Ramos (cell line): ENCODE results near the gene WDR37.
"Not testable (repeated sequence)": the region's sequence is repeated elsewhere in the genome, so short reads cannot be mapped to it uniquely, and the experiment has no call there.

ENCODE experiments used
- in situ Hi-C: fragments of 300-500 bp; cut with MboI; formaldehyde crosslinking; loops from one replicate; pipeline ENCODE4 v1.14.3; 2022; ENCODE audit warnings: low sequenced_read_pairs; ENCODE audit not compliant: unreplicated experiment

Gene WDR37

DNA sequence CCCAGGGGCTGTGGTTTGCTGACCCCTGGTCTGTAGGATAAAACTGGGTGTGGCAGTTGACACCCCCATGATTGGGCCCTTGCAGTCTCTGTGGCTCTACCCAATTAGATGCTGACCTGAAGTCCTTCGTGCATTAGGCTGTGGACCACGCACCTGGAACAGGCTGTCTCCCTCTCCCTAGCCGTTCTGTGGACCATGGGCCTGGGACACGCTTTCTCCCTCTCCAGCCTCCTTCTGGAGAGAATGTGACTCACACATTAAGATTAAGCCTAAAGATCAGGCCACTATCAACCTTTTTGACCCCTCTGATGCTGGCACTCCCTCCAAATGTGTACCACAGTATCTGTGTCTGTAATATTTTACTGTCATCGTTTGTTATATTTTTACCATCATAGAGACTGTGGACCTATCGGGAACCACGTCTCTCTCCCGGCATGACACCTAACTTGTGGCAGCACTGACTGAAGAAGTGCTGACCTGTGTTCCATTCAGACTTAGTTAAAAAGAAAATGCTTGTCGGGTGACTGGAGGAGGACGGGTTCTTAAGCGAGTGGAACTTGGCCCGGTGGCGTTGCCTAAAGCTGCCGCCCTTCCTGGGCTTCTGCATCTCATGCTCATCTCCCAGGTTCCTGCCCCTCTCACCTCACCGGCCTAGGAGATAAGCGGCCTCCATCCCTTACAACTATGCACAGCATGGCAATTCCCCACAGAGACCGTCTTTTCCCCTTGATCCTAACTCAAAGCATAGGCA lies 92.8 kb downstream of the WDR37 start:
- in situ Hi-C loops, result no loop called here

DNA sequence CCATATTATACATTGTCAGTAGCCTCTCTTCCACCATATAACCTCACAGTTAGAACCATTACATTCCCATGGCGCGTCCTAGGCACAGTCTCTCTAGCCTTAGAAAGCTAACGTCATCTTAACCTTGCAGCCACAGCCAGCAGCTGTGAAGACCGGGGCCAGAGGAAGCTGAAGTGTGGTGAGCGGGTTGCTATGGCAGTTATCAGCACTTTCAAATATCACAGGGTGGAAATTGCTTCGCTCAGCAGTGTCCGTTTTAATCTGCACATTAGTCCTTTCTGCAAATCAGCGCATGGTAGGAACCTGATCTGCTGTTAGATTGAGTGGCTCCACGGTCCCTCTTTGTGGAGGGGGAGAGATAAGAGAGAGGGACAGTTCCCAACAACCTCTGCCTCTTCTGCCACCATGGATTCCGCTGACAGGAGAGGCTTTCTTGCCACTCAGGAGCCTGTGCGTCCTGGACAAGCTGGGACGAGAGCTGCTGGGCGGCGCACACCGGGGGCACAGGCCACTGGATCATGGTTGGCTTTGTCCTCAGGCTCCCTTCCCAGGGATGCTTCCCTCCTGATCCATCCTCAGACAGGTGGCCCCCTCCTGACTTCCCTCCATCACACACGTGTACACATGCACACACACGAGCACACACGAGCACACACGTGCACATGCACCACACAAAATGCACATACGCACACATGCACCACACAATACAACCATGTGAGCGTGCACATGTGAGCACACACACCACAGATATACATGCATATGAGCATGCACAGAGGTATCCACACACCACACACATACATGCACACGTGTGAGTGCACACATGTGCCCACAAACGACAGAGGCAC lies 93.8 kb downstream of the WDR37 start:
- in situ Hi-C loops, result no loop called here

DNA sequence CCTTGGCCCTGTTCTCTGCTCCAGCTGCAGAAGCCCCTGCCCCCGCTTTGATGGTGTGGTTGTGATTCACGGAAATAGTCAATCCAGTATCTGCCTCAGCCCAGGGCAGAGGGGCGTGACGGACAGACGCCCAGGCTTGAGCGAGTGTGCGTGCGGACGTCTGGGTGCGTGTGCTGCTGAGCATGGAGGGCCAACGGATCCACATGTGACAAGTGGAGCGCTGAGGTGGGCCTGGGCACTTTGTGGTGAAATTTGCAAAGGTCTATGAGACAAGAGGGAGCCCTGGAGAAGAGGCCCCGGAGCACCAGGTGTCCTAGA lies 94.4 kb downstream of the WDR37 start:
- in situ Hi-C loops, result no loop called here

DNA sequence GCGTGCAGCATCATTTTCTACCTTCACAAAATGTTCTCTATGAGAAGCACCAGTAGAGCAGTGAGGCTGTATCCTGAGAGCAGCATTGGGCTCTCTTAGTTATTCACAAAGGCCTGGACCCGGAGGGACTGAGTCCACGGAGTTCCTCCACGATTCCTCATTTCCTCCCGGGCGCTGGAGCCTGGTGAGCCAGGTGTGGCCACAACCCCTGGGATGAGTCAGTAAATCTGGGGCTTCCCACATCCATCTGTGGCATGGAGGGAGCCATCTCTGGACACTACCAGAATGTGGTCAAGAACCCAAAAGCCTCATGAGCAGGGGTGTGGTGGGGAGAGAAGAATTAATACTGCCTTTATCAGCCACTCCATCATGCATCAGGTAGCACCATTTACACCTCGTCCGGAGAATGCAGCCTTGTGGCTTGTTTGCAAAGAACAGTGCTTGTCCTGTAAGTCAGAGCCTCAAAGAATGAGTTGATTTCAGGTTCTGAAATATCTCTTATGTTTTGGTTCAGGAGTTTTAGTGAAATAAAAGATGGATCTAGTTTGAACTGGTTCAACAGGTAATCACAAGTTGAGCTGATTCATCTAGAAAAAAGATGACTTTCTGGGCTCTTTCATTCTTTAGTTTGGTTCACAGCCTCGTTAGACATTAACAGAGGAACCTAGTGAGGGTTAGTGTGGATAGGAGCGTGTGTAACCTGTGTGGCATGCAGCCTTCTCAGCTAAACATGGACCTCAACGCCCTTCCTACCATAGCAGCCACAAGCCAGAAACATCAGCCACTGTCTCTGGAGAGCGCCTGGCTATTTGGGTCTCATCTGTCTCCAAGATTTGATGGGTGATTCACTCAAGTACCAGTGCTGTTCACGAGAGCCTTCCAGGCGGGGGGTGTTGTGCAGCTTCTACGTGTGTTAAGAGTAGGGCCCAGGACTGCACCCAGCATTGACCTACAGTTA lies 95.2 kb downstream of the WDR37 start:
- in situ Hi-C loops, result no loop called here

DNA sequence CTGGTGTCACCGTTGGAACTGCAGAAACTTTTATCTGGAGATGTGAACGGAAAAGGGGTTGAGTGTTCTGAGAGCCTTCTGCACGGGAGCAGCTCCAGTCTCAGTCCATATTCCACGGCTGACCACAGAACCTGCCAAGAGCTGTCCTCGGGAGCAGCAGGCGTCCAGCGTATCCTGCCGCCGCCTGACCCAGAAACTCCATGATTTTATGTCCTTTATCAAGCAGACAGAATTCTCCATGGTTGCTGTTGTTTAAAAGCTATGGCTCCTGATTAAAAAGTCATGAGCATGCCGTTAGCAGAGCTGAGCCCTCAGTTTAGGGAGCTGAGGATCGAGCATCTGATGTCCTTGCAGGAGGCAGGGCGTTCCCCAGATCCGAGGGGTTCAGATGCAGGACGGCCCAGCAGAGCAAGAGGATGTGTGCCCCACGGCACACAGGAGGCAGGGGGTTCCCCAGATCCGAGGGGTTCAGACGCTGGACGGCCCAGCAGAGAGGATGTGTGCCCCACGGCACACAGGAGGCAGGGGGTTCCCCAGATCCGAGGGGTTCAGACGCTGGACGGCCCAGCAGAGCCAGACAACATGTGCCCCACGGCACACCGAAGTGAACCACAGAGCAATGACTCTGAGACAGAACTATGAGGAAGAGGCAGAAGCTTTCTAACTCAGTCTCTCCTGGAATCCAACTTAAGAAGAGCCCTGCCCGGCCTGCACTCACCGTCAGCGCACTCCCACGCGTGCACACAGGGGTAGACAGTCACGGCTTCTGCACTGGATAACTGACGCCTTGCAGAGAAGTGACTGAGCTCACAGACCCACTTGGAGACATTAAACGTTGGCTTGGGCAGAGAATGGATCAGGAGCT lies 96.4 kb downstream of the WDR37 start:
- in situ Hi-C loops, result no loop called here

DNA sequence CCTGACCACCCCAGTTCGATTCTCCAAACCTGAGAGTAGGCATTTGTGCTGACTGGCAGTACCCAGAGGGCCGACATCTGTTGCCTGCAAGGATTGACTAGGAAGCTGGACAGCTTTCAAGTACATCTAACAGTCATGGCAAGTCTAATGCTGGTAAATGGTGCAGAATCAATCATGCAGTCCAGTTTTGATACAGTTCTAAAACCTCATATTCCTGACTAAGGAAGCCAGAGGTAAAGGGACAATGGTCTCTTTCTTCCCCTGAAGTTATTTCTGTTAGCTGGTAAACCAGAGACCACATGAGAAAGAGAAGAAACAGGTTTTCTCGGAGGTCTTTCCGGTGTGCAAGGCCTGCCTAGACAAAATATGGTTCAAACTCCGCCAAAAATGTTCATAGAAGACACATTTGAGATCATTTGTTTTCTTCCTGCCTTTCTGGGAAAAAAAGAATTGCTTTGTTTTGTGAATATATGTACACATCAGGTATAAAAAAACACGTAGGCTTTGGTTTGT lies 97.1 kb downstream of the WDR37 start:
- in situ Hi-C loops, result no loop called here

DNA sequence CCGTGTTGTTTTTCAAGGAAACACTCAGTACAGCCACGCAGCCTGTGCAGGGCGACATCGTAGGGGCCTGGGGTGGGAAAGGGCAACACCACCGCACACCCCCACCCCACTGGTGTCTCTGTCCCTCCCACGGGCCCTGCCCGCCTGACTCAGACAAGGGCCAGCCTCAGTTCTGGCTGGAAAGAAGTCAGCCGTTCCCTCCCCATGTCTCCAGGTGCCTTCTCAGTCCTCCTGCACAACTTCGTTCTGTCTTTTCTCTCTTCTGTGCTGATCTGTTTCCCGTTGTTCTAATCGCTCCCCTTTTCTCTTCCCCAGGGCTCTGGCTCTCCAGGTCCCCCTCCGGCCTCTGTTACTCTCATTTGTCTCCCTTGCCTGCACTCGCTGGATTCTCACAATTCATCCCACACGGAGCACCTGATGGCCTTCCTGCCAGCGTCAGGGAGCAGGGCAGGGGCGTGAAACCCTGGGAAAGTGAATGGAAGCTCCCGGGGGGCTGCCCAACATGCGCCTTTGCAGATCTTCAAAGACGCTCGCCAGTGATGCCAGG lies 97.7 kb downstream of the WDR37 start:
- in situ Hi-C loops, result no loop called here

DNA sequence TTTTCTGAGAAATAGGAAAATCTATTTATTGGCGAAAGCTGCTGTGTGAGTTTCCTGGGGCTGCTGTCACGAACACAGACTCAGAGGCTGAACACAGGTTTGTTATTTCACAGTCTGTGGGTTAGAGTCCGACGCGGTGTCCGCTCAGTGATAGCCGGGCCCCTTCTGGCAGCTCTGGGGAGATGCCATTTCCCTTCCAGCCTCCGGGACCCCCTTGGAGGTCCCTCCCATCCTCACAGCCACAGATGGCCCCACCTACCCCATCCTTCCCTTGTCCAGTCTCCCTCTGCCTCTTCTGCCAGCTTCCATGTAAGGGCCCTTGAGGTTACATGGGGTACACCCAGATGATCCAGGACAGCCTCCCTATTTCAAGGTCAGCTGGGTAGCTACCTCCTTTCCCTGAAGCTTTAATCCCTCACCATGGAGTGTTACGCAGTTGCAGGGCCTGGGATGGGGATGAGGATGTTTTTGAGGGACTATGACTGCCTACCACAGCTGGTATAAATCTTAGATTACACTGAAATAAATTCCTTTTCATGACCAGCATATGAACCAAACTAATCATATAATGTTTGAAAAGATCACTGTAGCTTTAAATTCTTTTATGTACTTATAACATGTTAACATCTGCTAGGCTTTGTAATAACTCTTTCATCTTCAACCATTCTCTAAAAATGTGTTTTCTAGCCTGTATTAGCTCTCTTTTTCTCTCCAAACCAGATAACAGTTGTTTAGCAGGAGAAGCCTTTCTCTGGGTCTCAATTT lies 98.5 kb downstream of the WDR37 start:
- in situ Hi-C loops, result no loop called here

DNA sequence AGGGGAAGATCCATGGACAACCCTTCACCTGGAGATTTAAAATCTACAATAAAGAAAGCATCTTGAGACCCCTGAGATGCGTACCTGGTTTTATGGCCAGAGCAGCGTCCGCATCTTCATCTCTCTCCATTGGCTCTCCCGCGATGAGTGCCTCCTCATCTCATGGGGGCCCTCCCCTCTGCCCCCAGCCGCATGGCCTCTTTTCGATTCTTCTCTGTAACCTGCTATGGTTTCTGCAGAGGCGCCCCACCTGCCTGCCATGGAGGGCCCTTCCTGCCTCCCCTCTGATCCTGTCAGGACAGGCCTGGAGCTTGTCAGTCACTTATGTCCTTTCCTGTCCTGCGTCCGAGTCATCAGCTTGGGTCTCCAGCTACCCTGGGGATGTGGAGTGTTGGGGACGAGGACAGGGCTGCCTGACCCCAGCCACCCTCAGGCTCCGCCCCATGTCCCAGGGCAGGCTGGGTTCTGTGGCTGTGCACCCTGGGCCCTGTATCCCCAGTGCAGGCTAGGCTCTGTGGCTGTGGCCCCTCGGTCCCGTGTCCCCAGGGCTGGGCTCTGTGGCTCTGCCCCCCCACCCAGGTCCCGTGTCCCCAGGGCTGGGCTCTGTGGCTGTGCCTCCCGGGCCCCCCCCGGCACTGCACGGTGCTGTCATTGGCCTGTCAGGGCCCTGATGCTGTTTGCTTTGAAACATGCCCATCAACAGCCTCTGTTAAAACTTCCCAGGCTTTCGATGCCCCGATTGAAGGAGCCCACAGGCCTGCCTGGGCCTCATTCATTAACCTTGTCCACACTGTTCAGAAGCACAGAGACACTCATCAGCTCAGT lies 99.8 kb downstream of the WDR37 start:
- in situ Hi-C loops, result no loop called here

DNA sequence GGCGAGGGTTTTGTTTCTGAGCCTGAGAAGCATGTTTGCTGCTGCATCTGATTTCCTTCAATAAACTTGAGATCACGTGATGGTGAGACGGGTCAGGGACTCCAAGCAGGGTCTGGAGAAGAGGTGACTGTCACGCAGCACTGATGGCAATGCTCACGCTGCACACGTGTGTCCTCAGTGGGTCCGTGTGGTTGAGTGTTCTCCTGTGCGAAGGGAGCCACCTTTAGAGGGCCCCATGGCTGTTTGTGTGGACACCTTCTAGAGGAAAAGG lies 100.4 kb downstream of the WDR37 start:
- in situ Hi-C loops, result no loop called here

DNA sequence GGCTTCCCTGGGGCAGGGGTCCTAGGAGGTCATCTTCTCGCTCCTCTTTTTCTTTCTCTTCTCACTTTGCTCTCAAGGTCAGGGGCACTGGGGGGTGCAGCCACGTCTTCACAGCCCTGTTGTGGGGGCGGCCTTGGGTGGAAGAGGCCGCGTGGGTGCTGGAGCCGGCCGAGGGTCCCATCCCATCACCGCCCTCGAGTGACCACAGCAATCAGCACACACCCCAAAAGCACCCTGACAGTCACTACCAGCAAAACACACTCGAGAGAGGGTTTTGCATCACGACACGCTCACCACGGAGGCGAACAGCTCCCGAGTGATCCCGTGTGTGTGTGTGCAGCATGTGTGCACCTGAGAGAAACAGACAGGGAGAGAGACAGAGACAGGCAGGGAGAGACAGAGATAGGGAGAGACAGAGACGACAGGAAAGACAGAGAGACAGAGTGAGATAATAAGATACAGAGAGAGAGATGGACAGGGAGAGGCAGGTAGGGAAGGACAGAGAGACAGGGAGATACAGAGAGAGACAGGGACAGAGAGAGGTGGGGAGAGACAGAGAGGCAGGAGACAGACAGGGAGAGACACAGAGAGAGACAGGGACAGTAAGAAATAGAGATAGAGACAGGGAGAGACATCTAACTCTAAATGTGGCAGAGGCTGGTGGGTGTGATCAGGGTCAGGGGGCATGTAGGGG lies 100.9 kb downstream of the WDR37 start:
- in situ Hi-C loops, result no loop called here

DNA sequence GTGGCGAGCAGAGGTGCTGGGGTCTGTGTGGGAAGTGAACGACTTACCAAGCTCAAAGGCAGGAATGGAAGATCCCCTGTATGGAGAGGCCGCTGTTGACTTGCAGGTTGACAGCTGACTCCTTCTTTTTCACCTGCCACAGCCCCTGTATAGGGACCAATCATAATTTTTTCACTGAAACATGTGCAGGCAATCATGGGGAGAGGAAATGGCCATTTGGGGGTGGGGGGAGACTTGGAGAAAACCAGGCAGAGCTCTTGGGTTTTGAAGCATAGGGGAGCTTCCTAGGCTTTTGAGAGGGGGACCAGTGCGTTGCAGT lies 101.4 kb downstream of the WDR37 start:
- in situ Hi-C loops, result no loop called here

DNA sequence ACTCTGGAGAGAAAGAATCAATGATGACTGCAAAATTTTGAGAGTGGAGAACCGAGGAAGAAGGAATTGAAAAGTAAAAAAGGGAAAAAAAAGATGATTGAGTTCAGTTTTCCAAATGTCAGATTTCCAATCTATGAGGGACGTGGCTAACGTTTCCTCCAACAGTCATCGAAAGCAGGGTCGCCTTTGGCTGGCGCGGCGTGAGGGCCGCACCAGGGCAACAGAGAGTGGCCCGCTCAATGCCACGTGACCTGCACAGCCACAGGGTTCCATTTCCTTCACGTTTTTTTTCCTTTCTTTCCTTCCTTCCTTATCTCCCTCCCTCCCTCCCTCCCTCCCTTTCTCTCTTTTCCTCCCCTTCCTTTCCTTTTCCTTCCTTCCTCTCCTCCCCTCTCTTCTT lies 101.9 kb downstream of the WDR37 start:
- in situ Hi-C loops, result no loop called here

DNA sequence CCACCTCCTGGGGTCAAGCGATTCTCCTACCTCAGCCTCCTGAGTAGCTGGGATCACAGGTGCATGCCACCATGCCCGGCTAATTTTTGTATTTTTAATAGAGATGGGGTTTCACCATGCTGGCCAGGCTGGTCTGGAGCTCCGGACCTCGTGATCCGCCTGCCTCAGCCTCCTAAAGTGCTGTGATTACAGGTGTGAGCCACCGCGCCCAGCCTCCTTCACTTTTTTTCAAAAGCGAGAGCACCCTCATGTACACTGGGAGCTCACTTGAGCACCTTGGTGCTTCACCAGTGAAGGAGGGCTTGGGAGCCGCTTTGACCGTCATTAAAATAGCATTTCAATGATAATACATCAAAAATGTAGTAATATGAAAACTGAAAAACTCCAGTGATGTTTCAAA lies 102.4 kb downstream of the WDR37 start:
- in situ Hi-C loops, result not testable (repeated sequence)

DNA sequence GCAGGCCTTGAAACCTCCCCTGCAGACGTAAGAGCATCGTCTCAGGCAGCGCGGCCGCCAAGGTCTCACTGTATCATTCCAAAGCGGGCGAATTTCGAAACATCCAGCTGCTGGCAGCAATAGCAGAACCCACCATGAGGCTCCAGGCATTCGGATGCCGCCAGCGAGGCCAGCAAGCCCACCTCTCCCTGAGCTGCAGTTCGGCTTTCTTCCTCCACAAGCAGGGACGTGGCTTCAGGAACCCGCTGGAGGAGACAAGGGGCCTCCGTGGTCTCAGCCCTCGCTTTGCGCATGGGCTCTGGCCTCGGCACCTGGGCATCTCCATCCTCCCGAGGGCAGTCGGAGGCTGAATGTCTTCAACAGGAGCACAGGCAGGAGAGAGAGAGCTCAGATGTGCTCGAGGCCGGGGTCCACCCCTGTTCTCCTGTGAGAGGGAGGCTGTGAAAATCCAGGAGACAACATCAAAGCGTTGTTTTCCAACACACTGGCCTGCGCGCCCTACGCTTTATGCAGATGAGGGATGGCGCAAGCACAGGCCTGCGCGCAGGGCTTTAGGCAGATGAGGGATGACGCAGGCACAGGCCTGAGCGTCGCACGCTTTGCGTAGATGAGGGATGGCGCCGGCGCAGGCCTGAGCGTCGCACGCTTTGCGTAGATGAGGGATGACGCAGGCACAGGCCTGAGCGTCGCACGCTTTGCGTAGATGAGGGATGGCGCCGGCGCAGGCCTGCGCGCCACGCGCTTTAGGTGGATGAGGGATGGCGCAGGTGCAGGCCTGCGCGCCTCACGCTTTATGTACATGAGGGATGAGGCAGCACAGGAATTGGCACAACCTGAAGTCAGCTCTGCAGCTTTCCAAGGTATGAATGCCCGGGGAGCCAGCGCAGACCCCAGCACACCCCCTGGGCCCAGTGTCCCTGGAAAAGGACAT lies 103.2 kb downstream of the WDR37 start:
- in situ Hi-C loops, result no loop called here

DNA sequence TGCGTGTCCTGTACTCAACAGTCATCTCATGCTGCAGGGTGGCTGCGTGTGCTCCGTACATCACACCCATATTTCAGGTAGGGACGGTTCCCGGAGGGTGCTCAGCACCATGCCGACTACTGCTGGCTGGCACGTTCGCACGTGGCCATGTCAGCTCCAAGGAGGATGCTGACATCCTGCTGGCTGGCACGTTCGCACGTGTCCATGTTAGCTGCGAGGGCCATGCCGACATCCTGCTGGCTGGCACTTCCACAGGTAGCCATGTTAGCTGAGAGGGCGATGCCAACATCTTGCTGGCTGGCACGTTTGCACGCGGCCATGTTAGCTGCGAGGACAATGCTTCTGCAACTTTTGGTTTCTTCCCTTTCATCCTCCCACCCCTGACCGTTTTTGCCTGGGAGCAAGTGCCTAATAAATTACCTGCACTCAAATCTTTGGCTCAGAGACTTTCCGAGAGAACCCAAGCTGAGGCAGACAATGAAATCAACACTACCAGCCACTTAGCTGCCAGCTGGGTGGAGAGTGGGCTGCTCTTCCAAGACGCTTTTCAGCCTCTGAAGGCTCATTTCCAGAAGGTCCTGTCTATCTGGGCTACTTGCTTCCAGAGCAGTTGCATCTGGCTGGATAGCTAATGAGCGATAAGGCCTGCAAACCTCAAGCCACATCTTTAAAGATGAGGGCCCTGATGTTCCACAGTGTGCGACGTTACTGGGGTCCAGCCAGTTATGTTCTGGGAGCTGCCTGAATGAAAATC lies 104.6 kb downstream of the WDR37 start:
- in situ Hi-C loops, result no loop called here
